Stimulated activated CD8-positive, alpha-beta memory T cell treated with anti-CD3 and anti-CD28 coated beads, Interleukin-2, amount 100 ng/mL, for 48 hours (primary cell): ENCODE data around the gene C14orf132.

Source experiments
- DNase-seq, 2 donors: peaks; one replicate each; pipeline ENCODE4 v3.0.0-alpha.2; 2020; ENCODE audit warnings: low read depth in 2 of 2

Gene C14orf132

DNA sequence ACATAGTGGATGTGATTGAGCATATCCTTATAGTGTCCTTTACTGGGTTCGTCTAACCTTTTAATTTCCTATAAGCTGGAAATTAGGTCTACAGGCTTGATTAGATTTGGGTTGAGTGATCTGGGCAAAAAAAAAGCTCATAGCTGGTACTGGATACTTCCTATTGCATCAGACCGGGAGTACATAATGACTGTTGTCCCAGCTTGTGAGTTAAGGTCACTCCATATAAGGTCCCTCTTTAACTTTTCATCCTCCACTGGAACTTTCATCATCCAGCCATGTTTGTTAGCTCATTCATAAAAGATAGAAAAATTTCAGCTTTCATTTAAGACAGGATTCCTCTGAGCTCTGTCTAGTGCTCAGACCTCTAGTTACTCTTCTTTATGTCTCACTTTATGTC is 80.8 kb downstream of the C14orf132 start:
- DNase-seq, result no peak

DNA sequence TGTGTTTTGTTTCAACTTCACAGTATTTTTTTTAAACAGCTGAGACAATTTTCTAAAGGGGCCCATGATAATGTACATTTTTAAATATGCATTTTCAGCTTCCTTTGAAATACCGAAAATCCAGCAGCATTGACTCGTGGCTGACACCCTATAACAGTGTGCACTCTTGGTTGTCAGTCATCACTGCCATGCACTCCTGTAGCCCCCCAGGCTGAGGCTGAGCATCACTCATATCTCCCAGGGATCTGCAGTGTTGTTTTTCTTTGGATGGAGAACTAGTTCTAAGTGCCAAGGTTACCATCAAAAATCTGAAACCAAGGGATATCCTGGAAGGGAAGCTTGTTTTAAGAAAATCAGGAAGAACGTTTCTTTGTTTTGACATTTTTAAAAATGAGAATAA is 81.2 kb downstream of the C14orf132 start:
- DNase-seq, result no peak

DNA sequence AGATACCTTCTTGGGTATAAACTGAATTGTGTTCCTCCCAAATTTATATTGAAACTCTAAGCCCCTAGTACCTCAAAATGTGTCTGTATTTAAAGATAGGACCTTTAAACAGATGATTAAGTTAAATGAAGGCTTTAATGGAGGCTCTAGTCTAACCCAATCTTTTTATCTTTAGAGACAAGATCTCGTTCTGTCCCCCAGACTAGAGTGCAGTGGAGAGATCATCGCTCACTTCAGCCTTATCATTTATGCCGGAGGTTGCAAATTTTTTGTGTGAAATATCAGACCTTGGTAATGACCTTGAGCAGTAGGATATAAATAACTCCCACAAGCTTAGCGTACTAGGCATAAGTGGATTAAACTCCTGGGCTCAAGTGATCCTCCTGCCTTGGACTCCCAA is 81.8 kb downstream of the C14orf132 start:
- DNase-seq, result no peak

DNA sequence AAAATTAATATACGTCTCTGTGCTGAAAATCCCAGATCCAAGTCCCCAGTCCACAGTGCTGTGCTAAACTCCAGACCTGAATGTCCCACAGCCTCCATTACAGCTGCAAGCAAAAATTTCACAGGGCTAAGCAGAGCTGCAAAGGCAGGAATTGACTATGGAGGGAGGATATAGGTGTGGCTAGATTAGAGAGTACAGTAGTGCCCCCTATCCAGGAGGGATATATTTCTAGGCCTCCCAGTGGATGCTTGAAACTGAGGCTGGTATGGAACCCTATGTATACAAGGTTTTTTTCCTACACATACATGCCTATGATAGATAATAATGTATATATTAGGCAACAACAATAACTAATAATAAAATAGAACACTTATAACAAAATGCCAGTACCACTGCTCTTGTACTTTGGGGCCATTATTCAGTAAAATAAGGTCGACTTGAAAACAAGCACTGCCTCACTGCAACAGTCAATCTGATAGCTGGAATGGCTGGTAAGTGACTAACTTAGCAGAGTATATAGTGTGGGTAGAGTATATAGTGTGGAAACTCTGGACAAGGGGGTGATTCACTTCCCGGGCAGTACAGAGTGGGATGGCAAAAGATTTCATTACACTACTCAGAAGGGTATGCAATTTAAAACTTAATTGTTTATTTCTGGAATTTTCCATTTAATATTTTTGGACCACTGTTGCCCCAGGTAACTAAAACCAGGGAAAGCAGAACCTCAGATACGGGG is 82.7 kb downstream of the C14orf132 start:
- no peak for DNase-seq

DNA sequence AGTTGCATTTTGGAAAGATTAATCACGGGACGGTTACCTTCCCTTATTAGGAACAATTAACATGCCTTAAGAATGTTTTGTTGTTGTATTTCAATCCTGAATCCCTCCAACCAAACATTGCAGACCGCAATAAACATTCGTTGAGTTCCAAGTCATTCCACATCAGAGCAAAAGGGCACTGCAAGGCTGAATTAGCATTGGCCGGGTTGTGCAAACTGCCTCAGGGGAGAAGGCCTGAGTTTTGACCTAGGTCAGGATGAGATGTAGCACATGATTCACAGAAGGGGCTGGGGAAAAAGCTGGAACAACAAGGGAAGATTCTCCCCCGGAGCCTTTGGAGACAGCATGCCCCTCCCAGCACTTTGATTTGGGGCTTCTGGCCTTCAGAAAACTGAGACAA is 83.3 kb downstream of the C14orf132 start:
- no peak for DNase-seq

DNA sequence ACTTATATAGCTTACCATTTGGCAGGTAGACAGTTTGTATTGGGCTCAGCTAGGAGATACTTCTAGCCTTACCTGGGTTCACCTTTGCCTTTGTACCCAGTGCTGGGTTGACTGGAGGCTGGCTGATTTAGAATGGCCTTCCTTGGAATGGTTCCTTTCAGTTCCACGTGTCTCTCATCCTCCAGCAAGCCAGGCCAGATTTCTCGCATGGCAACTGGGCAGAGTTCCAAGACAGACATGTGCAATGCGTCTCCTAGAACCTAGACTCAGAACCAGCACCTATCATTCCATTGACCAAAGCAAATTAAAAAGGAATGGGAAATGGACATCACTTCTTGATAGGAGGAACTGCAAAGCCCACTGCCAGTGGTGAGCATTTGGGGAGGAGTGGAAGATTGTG is 86.4 kb downstream of the C14orf132 start:
- no peak for DNase-seq

DNA sequence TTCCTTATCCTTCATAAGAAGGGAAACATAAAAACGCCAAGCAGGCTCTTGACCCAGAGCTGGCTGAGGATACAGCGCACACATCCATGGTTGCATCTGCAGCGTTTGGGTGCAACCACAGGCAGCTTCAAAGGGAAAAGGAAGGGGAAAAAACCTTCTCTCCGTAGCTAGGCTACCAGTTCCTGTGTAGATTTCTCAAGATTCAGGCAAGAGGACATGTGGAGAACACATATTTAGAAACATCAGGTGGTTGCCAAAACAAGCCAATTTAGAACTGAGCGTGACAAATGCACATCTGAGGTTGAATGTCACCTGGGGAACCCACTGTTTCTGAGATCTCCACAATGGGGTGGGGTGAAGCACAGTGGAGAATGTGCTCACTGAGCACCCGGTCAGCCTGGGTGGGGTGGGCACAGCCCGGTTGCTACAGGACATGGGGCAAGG is 87.2 kb downstream of the C14orf132 start:
- no peak for DNase-seq

DNA sequence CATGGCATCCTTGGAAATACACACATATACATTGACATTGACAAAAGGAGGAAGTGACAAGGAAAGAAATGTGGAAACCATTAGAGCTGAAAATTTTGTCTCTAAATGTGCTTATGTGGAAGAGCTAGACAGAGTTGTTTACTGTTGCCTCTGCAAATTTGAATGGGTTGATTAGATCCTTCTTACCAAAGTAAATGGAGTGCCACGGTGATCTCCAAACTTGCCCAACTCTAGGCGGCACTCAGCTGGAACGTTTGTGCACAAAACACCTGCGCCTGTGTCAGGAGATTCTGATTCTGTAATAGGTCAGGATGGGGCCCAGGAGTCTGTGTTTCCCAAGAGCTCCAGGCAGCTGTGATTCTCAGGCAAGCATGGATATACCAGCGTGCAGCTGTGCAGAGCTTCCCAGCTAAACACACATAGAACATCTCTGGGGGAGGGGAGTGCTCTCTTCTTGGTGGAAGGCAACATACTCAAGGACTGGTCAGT is 87.7 kb downstream of the C14orf132 start:
- DNase-seq, result no peak

DNA sequence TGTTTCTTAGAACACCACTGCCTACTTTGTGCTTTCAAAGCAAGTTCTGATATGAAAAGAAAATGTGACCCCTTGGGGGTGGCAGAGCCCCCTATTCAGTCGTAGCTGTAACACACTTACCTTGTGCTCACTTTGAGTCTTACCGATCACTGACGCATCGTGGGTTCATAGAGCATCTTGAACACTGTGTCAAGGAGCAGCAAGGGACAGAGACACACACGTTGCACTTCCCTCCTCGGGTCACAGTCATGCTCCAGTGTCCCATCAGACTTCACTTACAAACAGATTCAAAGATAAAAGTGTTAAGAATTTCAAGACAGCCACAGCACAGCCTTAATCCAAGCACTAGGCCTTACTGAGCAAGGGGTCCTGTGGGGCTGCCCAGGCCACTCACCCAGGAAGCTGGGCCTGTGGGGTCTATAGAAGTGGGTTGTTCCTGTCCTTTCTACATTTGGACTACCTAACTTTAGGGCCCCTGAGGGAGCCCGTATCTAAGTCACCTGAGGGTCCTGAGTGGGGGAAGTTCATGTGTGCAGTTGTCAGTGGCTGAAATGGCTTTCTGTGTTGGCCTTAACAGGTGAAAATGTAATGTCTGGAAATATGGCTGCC is 90.1 kb downstream of the C14orf132 start:
- DNase-seq, result no peak

DNA sequence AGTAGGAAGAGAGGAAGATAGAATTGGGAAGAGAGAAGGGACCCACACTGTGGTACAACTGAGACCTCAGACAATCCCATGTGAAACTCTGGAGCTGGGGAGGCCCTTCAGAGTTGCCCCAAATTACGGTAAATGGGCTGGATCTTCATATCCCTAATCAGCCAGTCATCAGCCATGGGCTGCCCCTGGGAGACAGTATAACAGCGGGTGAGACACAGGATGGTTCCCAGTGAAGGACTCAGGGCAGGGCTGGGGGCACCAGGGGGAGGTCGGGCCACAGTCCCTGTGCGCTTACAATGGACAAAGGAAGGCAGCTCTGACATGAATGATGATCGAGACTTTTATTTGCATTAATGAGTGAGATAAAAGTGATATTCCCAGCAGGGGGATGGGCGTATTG is 91.2 kb downstream of the C14orf132 start:
- no peak for DNase-seq

DNA sequence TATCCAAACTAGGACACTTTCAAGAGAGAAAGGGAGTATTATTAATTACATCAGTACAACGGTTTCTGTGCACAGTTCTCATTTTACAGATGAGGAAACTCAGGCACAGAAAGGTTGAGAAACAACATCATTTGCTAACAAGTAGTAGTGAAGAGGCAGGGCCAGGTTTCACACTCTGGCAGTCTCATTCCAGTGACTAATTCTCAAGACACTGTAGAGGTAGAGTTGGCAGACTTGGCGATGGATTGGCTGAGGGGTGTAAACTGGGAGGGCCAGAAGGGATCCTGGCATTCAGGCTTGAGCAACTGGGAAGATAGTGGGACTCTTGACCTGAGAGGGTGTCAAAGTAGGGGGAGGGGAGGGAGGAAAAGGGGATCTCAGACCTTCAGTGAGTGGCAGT is 91.7 kb downstream of the C14orf132 start:
- DNase-seq, result no peak

DNA sequence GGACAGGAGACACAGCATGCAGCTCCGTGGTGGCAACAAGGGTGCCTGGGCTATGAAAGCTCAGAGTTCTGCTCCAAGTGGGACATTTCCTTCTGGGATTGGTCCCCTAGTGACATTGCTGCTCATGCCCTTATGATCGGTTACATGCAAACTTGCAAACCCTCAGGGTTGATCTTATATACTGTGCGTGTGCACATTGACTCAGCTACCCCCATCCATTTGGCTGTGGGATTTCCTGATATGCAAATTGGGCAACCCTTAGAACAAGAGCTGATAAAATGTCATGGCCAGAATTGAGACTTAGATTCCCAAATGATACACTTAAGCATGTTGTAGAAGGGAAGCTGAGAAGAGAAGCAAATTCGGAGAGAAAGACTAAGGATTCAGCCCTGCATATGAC is 92.7 kb downstream of the C14orf132 start:
- no peak for DNase-seq

DNA sequence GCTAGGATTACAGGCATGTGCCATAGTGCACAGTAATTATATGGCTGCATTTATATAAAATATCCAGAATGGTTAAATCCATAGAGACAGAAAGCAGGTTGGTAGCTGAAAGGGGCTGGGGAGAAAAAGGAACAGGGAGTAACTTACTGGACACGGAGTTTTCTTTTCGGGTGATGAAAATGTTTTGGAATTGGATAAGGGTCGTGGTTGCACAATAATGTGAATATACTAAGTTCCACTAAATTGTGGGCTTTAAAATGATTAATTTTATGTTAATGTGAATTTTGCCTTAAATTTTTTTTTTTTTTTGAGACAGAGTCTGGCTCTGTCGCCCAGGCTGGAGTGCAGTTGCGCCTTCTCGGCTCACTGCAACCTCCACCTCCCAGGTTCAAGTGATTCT is 95.3 kb downstream of the C14orf132 start:
- DNase-seq, result no peak

DNA sequence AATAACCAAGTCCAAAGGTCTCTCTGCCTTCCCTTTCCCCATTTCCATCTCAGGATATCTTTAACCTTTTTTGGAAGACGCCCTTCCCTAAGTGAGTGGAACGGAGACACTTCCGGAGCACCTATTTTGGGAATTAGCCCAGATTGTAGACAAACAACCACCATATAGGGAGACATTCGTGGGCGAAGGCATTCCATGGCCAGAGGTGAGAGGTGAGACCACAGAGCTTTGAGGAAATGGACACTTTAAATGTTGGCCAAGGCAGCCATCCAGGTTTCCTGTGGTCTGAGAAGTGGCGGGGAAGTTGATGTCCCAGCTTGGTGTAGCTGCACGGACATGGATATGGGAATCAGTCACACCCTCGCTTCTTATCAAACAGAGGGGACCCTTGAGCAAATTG is 96.1 kb downstream of the C14orf132 start:
- DNase-seq, result no peak

DNA sequence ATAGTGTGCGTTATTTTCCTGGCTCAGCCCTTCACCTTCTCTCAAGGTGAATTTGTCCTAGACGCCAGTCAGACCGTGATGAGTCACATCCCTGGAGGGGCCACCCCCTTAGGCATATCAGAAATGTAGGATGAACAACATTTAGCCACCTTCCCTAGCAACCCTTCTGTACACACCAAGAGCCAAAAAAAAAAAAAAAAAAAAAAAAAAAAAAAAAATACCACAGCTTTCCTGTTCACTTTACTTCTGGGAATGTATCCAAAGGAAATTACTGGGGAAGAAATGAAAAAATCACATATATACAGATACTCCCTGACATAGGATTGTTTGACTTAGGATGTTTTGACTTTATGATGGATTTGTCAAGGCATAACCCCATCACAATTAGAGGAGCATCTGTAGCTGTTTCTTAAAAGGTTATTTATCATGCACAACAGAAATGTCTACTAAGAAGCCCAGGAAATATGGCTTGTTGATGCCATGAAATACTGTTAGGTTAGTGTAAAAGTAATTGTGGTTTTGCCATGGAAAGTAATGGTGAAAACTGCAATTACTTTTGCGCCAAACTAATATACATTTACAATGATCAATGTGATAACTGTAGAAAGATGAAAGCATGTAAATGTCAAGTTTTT is 97.3 kb downstream of the C14orf132 start:
- DNase-seq, result no peak

DNA sequence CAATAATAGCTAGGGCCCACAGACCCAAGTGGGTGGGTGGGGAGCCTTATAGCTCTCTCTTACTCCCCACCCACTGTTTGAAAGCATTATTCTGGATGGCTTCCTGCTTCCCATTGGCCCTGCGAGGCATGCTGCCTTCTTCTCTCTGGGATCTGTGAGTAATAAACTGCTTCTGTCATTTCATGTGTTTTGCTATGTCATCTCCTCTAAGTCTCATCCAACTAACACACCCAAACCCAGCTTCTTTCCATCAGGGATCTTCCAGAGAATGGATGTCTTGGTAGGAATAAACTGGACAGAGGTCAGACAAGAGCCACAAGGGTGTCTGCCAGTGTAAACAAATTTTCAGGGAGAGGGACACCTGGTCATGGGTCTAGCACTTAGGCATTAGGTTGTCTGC is 99.1 kb downstream of the C14orf132 start:
- no peak for DNase-seq

DNA sequence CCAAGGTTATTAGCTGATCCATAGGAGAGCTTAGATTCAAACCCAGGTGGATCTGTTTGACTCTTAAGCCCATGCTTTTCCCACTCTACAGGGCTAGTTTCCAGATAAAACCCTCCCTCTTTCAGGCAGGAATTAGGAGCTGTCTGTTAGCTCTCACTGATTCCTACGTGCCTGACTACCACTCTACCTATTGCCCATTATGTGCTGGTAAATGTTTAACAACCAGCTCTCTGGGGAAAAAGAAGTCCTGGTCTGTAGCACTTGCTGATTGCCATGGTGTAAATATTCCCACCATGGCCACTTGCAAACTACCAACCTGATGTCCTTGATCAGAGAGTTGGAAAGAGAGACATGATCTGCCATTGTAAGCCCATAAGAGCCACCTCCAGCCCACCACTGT is 100.0 kb downstream of the C14orf132 start:
- DNase-seq, result no peak

DNA sequence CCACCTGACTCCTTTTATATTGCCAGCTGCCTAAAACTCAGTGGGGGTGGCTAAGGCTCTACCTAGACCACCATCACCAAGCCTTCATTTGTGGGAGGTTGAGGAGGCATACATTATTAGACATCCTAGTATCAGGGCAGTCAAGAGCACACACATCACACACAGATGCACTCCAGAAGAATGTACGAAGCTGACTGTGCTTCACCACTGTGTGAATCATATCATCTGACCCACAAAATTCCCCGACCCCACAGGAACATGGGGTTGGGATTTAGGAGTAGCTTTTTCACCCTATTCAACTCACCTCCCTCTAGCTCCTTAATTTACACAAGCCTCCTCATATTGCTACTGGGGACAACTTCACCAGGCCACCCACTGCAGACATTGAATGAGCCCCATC is 100.7 kb downstream of the C14orf132 start:
- no peak for DNase-seq

DNA sequence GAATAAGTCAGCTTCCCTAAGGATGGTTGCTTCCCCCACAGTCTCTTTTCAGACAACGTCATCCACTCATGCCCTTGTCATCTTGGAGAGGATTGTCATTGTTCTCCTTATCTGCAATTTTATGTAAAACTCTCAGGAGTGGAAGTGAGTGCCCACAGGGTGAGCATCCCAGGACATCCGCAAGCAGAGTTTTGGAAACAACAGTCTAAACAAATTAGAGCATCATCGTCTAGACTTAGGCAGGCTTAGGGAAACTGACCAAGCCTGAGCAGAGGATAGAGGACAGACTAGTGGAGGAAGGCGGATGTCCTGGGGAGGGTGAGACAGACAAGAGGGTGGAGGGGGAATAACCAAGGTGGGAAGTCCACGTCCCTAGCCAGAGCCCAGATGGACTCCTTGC is 101.8 kb downstream of the C14orf132 start:
- DNase-seq, result no peak
